ENCODE results near the gene GALNT13. TPM values are rescaled to one million over a fixed set of nuclear protein-coding genes. Genes with fewer than 3 reads are reported as not detected.

The GALNT13 gene
- polyA plus RNA-seq, 1 donor: 0.25 TPM

DNA sequence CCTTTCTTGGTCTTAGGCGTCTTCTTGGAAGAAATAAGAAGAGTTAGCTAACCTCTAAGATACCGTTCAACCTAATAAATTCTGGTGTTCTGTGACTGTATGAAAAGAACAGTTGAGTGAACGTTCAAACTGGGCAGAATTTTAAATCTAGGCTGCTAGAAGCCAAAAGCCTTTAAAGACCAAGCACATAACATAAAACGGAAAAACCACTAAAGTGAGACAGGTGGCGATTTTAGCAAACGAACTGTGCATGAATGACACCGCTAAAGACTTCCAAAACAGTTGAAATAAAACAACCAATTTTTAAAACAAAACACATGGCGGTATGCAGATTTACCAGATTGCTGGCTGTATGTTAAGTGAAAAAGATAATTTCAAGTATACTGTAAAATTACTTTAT lies 73.1 kb downstream of the GALNT13 start:
- DNase-seq (ENCODE audit: low read depth): no peak

DNA sequence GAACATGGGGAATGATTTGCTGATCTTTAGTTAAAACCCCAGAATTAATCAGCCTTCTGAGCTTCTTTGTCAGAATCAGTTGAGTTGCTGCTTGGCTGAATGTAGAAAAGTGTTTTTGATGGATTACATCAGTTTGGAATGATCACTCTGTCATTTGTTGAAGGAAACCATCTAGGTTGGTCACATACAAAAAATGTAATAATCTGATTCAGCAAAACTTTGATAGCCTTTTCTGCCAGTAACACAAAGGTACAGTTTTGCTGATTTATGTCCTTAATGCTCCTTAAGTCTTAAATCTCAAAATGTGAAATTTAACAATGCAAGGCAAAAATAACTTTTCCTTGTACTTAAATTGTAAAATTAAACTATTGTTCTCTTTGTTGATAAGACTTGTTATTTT lies 74.3 kb downstream of the GALNT13 start:
- DNase-seq (ENCODE audit: low read depth): no peak

DNA sequence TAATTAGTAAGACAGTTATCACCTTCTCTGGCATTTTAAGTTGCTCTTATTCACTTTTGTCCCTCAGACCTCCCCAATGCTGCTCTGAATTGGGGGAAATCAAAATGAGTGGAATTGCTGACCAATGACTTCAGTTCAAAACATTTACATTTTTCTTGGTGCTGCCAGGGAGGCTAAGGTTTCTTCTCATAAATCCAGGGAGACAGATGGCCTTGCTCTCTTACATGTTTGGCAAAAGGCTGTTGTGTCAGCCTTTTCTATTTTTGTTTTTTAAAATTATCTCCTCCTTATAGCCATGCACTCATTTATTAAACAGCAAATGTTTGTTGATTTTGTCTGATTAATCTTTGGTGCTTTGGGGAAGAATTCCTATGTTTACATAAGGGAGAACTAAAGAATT lies 82.0 kb downstream of the GALNT13 start:
- no peak for DNase-seq (ENCODE audit: low read depth)

- no peak for DNase-seq (ENCODE audit: low read depth)
Observed at GRCh38 chr2:153963256-153963655, 91.5 kb downstream of the GALNT13 start.

- DNase-seq (ENCODE audit: low read depth): no peak
Observed at GRCh38 chr2:153967248-153967973, 95.7 kb downstream of the GALNT13 start.

DNA sequence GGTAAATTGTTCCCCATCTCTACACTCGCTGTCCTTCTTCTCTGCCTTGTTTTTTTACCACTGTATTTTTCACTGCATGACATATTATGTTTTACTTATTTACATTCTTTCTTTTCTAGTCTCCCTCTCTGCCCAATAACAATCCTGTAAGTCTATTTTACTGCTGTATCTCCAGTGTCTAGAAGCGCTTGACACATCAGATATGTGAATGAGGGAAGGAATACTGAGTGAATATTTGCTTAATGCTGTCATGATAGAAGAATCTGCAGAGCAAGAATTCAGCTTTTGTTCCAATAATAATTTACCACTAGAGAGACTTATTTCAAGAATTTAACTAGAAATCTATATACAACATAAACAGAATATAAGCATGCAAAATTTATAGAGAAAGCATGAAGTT lies 99.5 kb downstream of the GALNT13 start:
- no peak for DNase-seq (ENCODE audit: low read depth)

GRCh38 chr2:153971855-153972254 lies 100.1 kb downstream of the GALNT13 start:
- no peak for DNase-seq (ENCODE audit: low read depth)

DNA sequence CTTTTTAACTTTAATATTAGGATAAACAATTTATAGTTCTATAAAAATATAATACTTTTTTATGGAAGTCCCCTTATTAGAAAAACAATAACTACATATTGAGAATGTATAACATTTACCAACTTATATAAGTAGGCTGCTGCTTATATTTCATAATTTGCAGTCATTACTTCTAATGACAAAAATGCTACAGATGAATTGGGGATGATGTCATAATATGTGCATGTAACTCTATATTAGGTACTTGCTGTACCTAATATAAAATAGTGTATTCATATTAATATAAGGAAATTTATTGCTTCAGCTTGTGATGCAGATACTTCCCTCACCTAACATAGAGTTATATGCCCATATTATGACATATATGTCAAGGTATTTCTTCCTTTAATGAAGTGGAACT lies 100.7 kb downstream of the GALNT13 start:
- DNase-seq (ENCODE audit: low read depth): no peak

DNA sequence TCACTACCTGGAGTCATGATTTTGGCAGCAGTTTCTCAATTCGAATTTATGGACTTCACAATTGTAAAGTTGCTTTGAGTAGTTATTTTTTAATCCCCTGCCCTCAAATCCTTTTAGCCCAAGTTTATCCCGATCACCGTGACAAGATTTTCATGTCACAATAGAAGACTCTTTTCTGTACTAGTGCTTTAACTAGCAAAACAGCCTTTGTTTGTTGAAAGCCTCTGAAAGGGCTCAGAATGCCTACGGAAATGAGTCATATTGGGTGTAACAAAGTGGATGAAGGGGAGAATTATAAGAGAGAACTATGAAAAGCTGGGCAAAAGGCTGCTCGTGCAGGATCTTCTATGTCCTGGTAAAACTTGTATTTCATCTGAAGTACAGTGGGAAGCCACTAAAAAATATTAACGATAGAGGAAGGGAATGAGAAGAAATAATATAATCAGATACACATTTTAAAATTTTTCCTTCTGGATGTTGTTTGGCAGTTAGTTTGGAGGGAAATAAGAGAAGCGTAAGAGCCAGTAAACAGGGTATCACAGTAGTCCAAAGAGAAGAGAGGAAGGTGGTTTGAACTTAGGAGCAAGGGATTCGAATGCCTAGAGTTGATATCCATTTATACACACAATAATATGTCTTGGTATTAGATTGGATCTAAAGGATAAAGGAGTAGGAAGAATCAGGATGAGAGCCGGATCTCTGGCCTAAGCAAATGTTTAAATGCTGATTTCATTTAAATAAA lies 114.9 kb downstream of the GALNT13 start:
- no peak for DNase-seq (ENCODE audit: low read depth)

- no peak for DNase-seq (ENCODE audit: low read depth)
Observed at GRCh38 chr2:153990771-153991170, 119.0 kb downstream of the GALNT13 start.

- no peak for DNase-seq (ENCODE audit: low read depth)
Observed at GRCh38 chr2:154013514-154013913, 141.8 kb downstream of the GALNT13 start.

DNA sequence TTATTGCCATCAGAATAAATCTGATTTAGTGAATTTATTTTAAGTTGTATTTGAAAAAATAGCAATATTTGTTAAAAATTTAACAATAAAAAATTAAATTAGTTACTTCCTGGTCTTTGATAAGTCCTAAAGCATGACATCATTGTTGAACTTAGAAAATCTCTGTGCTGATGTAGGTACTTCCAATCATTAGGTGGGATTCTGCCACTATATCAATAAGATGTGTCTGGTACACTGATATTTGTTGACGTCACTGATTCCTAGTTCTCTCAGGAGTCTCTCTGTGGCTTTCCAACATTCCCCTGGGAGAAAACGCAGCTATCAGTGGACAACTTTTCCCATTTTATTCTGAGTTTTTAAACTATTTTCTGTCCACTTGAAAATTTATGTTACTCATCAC lies 143.5 kb downstream of the GALNT13 start:
- DNase-seq (ENCODE audit: low read depth): no peak

- no peak for DNase-seq (ENCODE audit: low read depth)
Observed at GRCh38 chr2:154029504-154029903, 157.8 kb downstream of the GALNT13 start.

- no peak for DNase-seq (ENCODE audit: low read depth)
Observed at GRCh38 chr2:154032220-154032619, 160.5 kb downstream of the GALNT13 start.

- no peak for DNase-seq (ENCODE audit: low read depth)
Observed at GRCh38 chr2:154046493-154046892, 174.8 kb downstream of the GALNT13 start.

DNA sequence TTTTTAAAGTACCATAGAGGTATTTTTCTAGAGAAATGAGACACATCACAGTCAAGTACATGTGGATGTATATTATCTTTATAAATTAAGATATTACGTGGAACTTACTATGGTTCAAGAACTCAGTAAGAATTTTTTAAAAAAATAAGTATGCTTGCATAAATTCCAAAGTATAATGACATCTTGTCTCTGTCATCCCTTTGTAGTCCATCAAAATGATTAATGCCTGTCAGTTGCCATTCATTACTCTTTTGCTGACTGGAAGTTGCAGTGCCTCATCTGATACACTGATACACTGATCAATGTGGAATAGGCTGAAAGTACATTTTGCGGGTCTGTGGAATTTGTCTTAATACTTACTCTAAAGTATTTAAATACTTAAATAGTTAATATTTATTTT lies 177.2 kb downstream of the GALNT13 start:
- no peak for DNase-seq (ENCODE audit: low read depth)

- no peak for DNase-seq (ENCODE audit: low read depth)
Observed at GRCh38 chr2:154049561-154049960, 177.8 kb downstream of the GALNT13 start.

DNA sequence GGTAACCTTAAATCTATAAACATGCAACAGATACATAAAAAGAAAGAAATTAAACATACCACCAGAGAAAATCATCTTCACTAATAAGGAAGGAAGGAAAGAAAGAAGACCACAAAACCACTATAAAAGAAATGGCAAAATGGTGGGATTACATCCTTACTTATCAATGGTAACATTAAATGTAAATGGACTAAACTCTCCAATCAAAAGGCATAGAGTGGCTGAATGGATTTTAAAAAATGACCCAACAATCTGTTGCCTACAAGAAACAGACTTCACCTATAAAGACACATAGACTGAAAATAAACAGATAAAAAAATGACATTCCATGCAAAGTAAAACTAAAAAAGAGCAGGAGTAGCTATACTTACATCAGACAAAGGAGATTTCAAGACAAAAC lies 195.4 kb downstream of the GALNT13 start:
- DNase-seq (ENCODE audit: low read depth): no peak

DNA sequence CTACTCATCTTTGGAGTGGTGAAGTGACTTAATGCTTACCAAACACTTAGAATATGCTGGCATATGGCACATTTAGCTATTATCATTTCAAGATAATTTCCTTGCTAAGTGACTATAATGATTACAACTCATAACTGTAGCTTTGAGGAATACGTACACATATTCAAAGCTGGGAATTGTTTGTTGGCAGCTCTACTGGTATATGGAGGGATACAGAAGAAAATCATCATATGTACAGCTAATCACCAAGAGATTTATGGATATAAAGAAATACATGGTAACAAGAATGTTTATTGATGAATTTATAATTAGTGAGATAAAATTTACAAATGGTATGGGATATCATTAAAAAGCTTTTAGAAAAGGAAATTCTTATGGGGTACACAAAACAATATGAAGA lies 207.2 kb downstream of the GALNT13 start:
- DNase-seq (ENCODE audit: low read depth): no peak

DNA sequence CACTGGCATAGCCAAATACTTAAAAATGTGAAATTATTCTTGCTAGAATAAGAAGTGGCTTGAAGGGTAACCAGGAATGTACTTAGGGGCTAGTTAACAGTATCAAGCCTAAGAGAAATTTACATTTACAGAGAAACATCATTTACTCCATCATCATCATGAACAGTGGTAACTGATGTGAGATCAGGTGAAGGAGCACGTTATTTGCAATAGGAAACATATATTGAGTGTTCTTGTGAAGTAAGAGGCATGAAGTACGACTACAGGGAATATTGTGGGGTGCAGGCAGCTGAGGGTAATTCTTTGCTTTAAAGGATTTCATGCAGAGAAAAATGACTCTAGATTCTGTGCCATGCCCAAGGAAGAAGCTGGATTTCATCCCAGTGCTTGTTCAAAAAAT lies 220.8 kb downstream of the GALNT13 start:
- no peak for DNase-seq (ENCODE audit: low read depth)

GRCh38 chr2:154093856-154094255 lies 222.1 kb downstream of the GALNT13 start:
- DNase-seq (ENCODE audit: low read depth): no peak

DNA sequence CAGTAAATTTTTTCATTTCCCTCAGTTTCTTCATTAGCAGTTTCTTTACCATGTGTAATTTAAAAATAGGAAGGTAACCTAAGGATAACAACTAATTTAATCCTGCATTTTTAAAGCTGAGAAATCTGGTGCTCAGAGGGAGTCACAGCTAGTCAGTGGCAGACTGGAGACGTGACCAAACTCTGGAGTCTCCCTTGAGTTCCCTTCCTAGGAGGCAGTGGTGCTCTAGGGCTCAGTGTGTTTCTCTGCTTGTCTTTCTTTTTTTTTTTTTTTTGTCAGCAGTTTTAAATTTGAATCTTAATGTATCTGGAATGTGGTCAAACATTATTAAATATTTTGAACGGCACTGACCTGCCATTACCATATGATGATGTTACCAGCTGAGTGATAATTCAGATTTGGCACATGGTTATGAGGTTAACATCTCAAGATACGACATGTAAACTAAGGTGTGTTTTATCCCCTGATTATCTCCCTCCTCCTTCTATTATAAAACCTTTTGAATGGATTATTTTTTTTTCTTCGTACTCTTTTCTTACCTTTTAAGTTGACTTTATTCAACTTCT lies 226.2 kb downstream of the GALNT13 start:
- no peak for DNase-seq (ENCODE audit: low read depth)

DNA sequence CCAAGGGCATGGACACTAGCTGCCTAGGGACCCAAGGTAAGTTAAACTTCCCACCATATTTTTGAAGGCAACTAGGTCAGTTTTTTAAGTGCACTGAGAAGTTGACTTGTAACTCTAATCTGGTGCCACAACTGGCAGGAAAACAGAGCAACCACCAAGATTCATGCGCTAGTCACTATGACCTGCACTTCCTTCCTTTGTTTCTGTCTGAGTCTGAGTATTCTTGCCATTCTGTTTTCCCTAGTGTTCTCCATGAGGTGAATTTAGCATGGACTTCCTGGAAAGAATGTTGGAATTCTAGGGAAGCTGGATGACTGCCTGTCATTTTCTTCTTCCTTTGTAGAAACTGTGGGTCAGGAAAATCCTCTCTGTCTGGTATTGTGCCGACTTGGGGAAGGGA lies 249.0 kb downstream of the GALNT13 start:
- DNase-seq (ENCODE audit: low read depth): no peak

Data from forelimb muscle (tissue), 1 donor.